Measurements from ENCODE around the gene HLA-G. TPM values are rescaled to one million over a fixed set of nuclear protein-coding genes. Genes with fewer than 3 reads are reported as not detected.
"Not testable (repeated sequence)": the region's sequence is repeated elsewhere in the genome, so short reads cannot be mapped to it uniquely, and the experiment has no call there.

HLA-G gene
- total RNA-seq, 3 donors from 2014 or later = 1.5 to 1.9 (median 1.9) TPM

GRCh38 chr6:29870104-29870503, 42.5 kb downstream of the HLA-G start:
- no peak for TF ChIP-seq CTCF (IDR thresholded peaks at IDR 0.05)
- intact Hi-C loops (cut with DNase I, micrococcal nuclease) = no loop called here

GRCh38 chr6:29872791-29873190, 45.2 kb downstream of the HLA-G start:
- intact Hi-C loops (cut with DNase I, micrococcal nuclease) = no loop called here
- Histone ChIP-seq H3K9me3 (peaks cover 9% of the 10 kb centered on the region), H3K4me1 (ENCODE audit: low read depth) (no peaks in the 10 kb centered on the region), H3K4me3 (no peak overlapping the region), H3K36me3 (ENCODE audit: low read depth) (no peaks in the 10 kb centered on the region)
- no peak for DNase-seq
- TF ChIP-seq CTCF (IDR thresholded peaks at IDR 0.05) = no peak
- no peak for ATAC-seq

More at GRCh38 chr6:29870104-29870503, 42.5 kb downstream of the HLA-G start:
- no peaks in the 10 kb centered on the region for H3K9me3 ChIP-seq
- DNase-seq (no peak), ATAC-seq (no peak)
- H3K36me3 ChIP-seq (ENCODE audit: low read depth) = no peaks in the 10 kb centered on the region
- no peak overlapping the region for H3K4me3 ChIP-seq
- no peaks in the 10 kb centered on the region for H3K4me1 ChIP-seq (ENCODE audit: low read depth)

GRCh38 chr6:29875257-29875656, 47.6 kb downstream of the HLA-G start:
- ATAC-seq (no peak), DNase-seq (no peak)
- Histone ChIP-seq H3K36me3 (ENCODE audit: low read depth) (no peaks in the 10 kb centered on the region), H3K9me3 (peaks cover 9% of the 10 kb centered on the region), H3K4me1 (ENCODE audit: low read depth) (no peaks in the 10 kb centered on the region), H3K4me3 (no peak overlapping the region)
- intact Hi-C loops (cut with DNase I, micrococcal nuclease) = no loop called here
- no peak for TF ChIP-seq CTCF (IDR thresholded peaks at IDR 0.05)

GRCh38 chr6:29875734-29876133, 48.1 kb downstream of the HLA-G start:
- H3K36me3 ChIP-seq (ENCODE audit: low read depth); intact Hi-C loops (cut with DNase I, micrococcal nuclease); ATAC-seq; H3K4me1 ChIP-seq (ENCODE audit: low read depth); DNase-seq; H3K4me3 ChIP-seq; H3K9me3 ChIP-seq: not testable (repeated sequence)

Other genes starting within 250 kb of the HLA-G start
- not detected for gene OR2H2, start 242.7 kb upstream of the HLA-G start, total RNA-seq
- 10 to 100 TPM; 12.2 to 62.5 (median 21.8) TPM for gene GABBR1, start 194.6 kb upstream of the HLA-G start, total RNA-seq
- gene MOG, start 170.7 kb upstream of the HLA-G start, total RNA-seq = not detected
- gene ZFP57, start 146.7 kb upstream of the HLA-G start, total RNA-seq = not detected
- 100 to 1,000 TPM; 151 to 416 (median 198) TPM for gene HLA-F, start 104.4 kb upstream of the HLA-G start, total RNA-seq
- 1,000 to 10,000 TPM in 2 of 3 donors, 100 to 1,000 TPM in 1; 833 to 1,988 (median 1,901) TPM for gene HLA-A, start 114.7 kb downstream of the HLA-G start, total RNA-seq
- gene POLR1H, start 233.4 kb downstream of the HLA-G start, total RNA-seq = 10 to 100 TPM; 22.4 to 31.7 (median 23.0) TPM
- 100 to 1,000 TPM in 1 of 3 donors, 10 to 100 TPM in 2; 78.4 to 115 (median 82.4) TPM for gene PPP1R11, start 239.4 kb downstream of the HLA-G start, total RNA-seq
- gene RNF39, start 247.9 kb downstream of the HLA-G start, total RNA-seq = 1 to 10 TPM in 1 of 3 donors, under 1 TPM in 1, not detected in 1; 0.87 to 2.5 TPM